GM12878 (cell line): ENCODE measurements around the gene IRX1.

ENCODE experiments used
- ATF2 ChIP-seq: IDR thresholded peaks from 2 replicates; pipeline ENCODE4 v1.6.1; 2012; ENCODE audit warnings: low read length, inconsistent platforms
- CEBPB ChIP-seq, 2 experiments: fragments of 150-350 bp in 1 of 2; IDR thresholded peaks; 2 replicates each; pipeline ENCODE4 v1.6.1; 2012 to 2014; ENCODE audit warnings: low read depth in 2 of 2, low read length in 2 of 2, borderline replicate concordance in 1 of 2, inconsistent platforms in 1 of 2
- CTCF ChIP-seq, 3 experiments: IDR thresholded peaks in 2 of 3; conservative IDR thresholded peaks in 1 of 3; 2 replicates each; pipeline ENCODE4 v1.5.1; 2011; ENCODE audit warnings: low read depth in 3 of 3, low read length in 3 of 3, mild to moderate bottlenecking in 3 of 3, control low read depth in 2 of 3, moderate library complexity in 2 of 3, inconsistent platforms in 1 of 3, mixed read lengths in 1 of 3; ENCODE audit not compliant: control insufficient read depth in 2 of 3, insufficient read depth in 1 of 3; ENCODE audit errors: extremely low read depth in 1 of 3
- E2F8 ChIP-seq: fragments of 450-650 bp; IDR thresholded peaks from 2 replicates; pipeline ENCODE4 v1.6.1; 2018; ENCODE audit warnings: mild to moderate bottlenecking, low read depth, moderate library complexity; ENCODE audit not compliant: partially characterized antibody
- EED ChIP-seq: sonication (generic); IDR thresholded peaks from 2 replicates; pipeline ENCODE4 v1.6.1; 2016; ENCODE audit warnings: antibody characterized with exemption, low read depth
- HDGF ChIP-seq: fragments of 450-650 bp; IDR thresholded peaks from 2 replicates; pipeline ENCODE4 v1.6.1; 2016; ENCODE audit warnings: antibody characterized with exemption
- NR2F1 ChIP-seq: fragments of 450-650 bp; conservative IDR thresholded peaks from 2 replicates; pipeline ENCODE4 v1.6.1; 2017; ENCODE audit warnings: mild to moderate bottlenecking
- POLR2A ChIP-seq: IDR thresholded peaks from 2 replicates; pipeline ENCODE4 v1.6.1; 2011; ENCODE audit warnings: low read depth, mild to moderate bottlenecking, low read length
- SMAD1 ChIP-seq: fragments of 450-650 bp; IDR thresholded peaks from 2 replicates; pipeline ENCODE4 v1.6.1; 2018; ENCODE audit warnings: mild to moderate bottlenecking, low read depth; ENCODE audit not compliant: partially characterized antibody
- SREBF2 ChIP-seq: IDR thresholded peaks from 2 replicates; pipeline ENCODE4 v1.6.1; 2012; ENCODE audit warnings: mild to moderate bottlenecking, low read length
- TCF12 ChIP-seq: IDR thresholded peaks from 2 replicates; pipeline ENCODE4 v1.6.1; 2011; ENCODE audit warnings: low read depth, mild to moderate bottlenecking, low read length
- ZNF687 ChIP-seq: fragments of 450-650 bp; IDR thresholded peaks from 2 replicates; pipeline ENCODE4 v1.6.1; 2017; ENCODE audit warnings: mild to moderate bottlenecking, moderate library complexity

- TF ChIP-seq SMAD1 (no peak), POLR2A (no peak), ATF2 (no peak), HDGF (no peak), SREBF2 (no peak), ZNF687 (no peak), CTCF (IDR thresholded peaks at IDR 0.05 in 2 of 3, conservative IDR thresholded peaks at IDR 0.05 in 1 of 3; ENCODE audit: control insufficient read depth in 2 of 3, extremely low read depth in 1 of 3, insufficient read depth in 1 of 3, low read depth in 3 of 3, low read length in 3 of 3) (no peak), E2F8 (no peak), EED (no peak), CEBPB (IDR thresholded peaks at IDR 0.05; ENCODE audit: borderline replicate concordance in 1 of 2, low read depth in 2 of 2, low read length in 2 of 2) (no peak), NR2F1 (no peak), TCF12 (no peak)
Measured at GRCh38 chr5:3599226-3600105, 3.8 kb downstream of the IRX1 start.
